Suppressor macrophage treated with lipopolysaccharide for 4 hours (primary cell): ENCODE data around the gene INPP5A.
A peak's percentile ranks its signal among the peaks of the same experiment; 100 is the strongest.
"Not testable (repeated sequence)": the region's sequence is repeated elsewhere in the genome, so short reads cannot be mapped to it uniquely, and the experiment has no call there.

Experiments
- DNase-seq: peaks from one replicate; pipeline ENCODE4 v3.0.0-alpha.2; 2020

INPP5A gene

GRCh38 chr10:132665946-132666704 is 128.5 kb downstream of the INPP5A start:
- peak; percentile 73 for DNase-seq

- DNase-seq: no peak
Measured at GRCh38 chr10:132666705-132667341, 129.2 kb downstream of the INPP5A start.

- no peak for DNase-seq
Measured at GRCh38 chr10:132667342-132668047, 129.9 kb downstream of the INPP5A start.

- no peak for DNase-seq
Measured at GRCh38 chr10:132668048-132668394, 130.4 kb downstream of the INPP5A start.

GRCh38 chr10:132669208-132669861 is 131.7 kb downstream of the INPP5A start:
- DNase-seq: no peak

GRCh38 chr10:132670546-132671227 is 133.1 kb downstream of the INPP5A start:
- DNase-seq: no peak

- no peak for DNase-seq
Measured at GRCh38 chr10:132671228-132672154, 133.9 kb downstream of the INPP5A start.

GRCh38 chr10:132673746-132674145 is 136.2 kb downstream of the INPP5A start:
- not testable (repeated sequence) for DNase-seq

GRCh38 chr10:132674311-132674710 is 136.7 kb downstream of the INPP5A start:
- DNase-seq: no peak

GRCh38 chr10:132675031-132675740 is 137.6 kb downstream of the INPP5A start:
- no peak for DNase-seq

GRCh38 chr10:132676193-132676891 is 138.8 kb downstream of the INPP5A start:
- no peak for DNase-seq

- no peak for DNase-seq
Measured at GRCh38 chr10:132677096-132677472, 139.5 kb downstream of the INPP5A start.

- DNase-seq: no peak
Measured at GRCh38 chr10:132677473-132678227, 140.1 kb downstream of the INPP5A start.

GRCh38 chr10:132678436-132679216 is 141.0 kb downstream of the INPP5A start:
- no peak for DNase-seq

- DNase-seq: no peak
Measured at GRCh38 chr10:132679217-132679595, 141.6 kb downstream of the INPP5A start.

GRCh38 chr10:132679640-132680039 is 142.1 kb downstream of the INPP5A start:
- DNase-seq: no peak

GRCh38 chr10:132680741-132681140 is 143.2 kb downstream of the INPP5A start:
- DNase-seq: not testable (repeated sequence)

- DNase-seq: no peak
Measured at GRCh38 chr10:132681858-132682755, 144.5 kb downstream of the INPP5A start.
